H9 (cell line): Measurements from ENCODE around the gene FSIP1. TPM values are rescaled to one million over a fixed set of nuclear protein-coding genes. Genes with fewer than 3 reads are reported as not detected.

ENCODE experiments used
- DNase-seq: peaks from one replicate; pipeline ENCODE4 v3.0.0-alpha.2; 2017
- H2AFZ ChIP-seq: one replicate; pipeline ENCODE4 v1.6.1; 2013; ENCODE audit warnings: mild to moderate bottlenecking, low read length, control low read depth, moderate library complexity
- H2AK5ac ChIP-seq: 2 replicates; pipeline ENCODE4 v1.6.1; 2013; ENCODE audit warnings: low read length, control low read depth, mixed read lengths; ENCODE audit not compliant: insufficient read length
- H2BK120ac ChIP-seq: one replicate; pipeline ENCODE4 v1.6.1; 2013; ENCODE audit warnings: low read depth, mild to moderate bottlenecking, low read length, control low read depth, inconsistent platforms; ENCODE audit not compliant: poor library complexity, severe bottlenecking
- H2BK12ac ChIP-seq: 2 replicates; pipeline ENCODE4 v1.6.1; 2013; ENCODE audit warnings: low read length, control low read depth, mixed read lengths, low read depth; ENCODE audit not compliant: insufficient read length
- H2BK15ac ChIP-seq: 2 replicates; pipeline ENCODE4 v1.6.1; 2013; ENCODE audit warnings: low read depth, low read length, control low read depth
- H2BK20ac ChIP-seq: one replicate; pipeline ENCODE4 v1.6.1; 2013; ENCODE audit warnings: low read depth, mild to moderate bottlenecking, low read length, control low read depth, inconsistent platforms; ENCODE audit not compliant: poor library complexity, severe bottlenecking
- H2BK5ac ChIP-seq: 2 replicates; pipeline ENCODE4 v1.6.1; 2013; ENCODE audit warnings: low read length, control low read depth, mixed read lengths; ENCODE audit not compliant: insufficient read length
- H3K14ac ChIP-seq: 2 replicates; pipeline ENCODE4 v1.6.1; 2013; ENCODE audit warnings: low read length, control low read depth; ENCODE audit not compliant: insufficient read depth
- H3K18ac ChIP-seq: 2 replicates; pipeline ENCODE4 v1.6.1; 2013; ENCODE audit warnings: low read depth, mild to moderate bottlenecking, mixed read lengths, low read length, control low read depth; ENCODE audit not compliant: insufficient read length
- H3K23ac ChIP-seq: 2 replicates; pipeline ENCODE4 v1.6.1; 2013; ENCODE audit warnings: low read length, control low read depth, mixed read lengths, low read depth; ENCODE audit not compliant: insufficient read length
- H3K23me2 ChIP-seq: 2 replicates; pipeline ENCODE4 v1.6.1; 2013; ENCODE audit warnings: low read depth, mild to moderate bottlenecking, mixed read lengths, low read length, control low read depth; ENCODE audit not compliant: insufficient read length, poor library complexity, severe bottlenecking
- H3K27ac ChIP-seq: 2 replicates; pipeline ENCODE4 v1.5.1; 2013; ENCODE audit warnings: low read length, control low read depth, mixed read lengths, low read depth; ENCODE audit not compliant: insufficient read length
- H3K27me3 ChIP-seq: 2 replicates; pipeline ENCODE4 v1.6.1; 2013; ENCODE audit warnings: low read length, control low read depth, inconsistent platforms; ENCODE audit not compliant: insufficient read depth
- H3K4ac ChIP-seq: 2 replicates; pipeline ENCODE4 v1.6.1; 2013; ENCODE audit warnings: low read depth, mild to moderate bottlenecking, control low read depth, inconsistent platforms, low read length, moderate library complexity
- H3K4me1 ChIP-seq: 2 replicates; pipeline ENCODE4 v1.6.1; 2013; ENCODE audit warnings: low read length, control low read depth, inconsistent platforms; ENCODE audit not compliant: insufficient read depth
- H3K4me2 ChIP-seq: 2 replicates; pipeline ENCODE4 v1.6.1; 2013; ENCODE audit warnings: low read length, control low read depth, mixed read lengths; ENCODE audit not compliant: insufficient read length, insufficient read depth
- H3K56ac ChIP-seq: 2 replicates; pipeline ENCODE4 v1.6.1; 2013; ENCODE audit warnings: low read depth, mild to moderate bottlenecking, mixed read lengths, low read length, control low read depth; ENCODE audit not compliant: insufficient read length
- H3K79me1 ChIP-seq: 2 replicates; pipeline ENCODE4 v1.6.1; 2013; ENCODE audit warnings: low read depth, mild to moderate bottlenecking, moderate library complexity, low read length, control low read depth, inconsistent platforms; ENCODE audit not compliant: insufficient read depth, poor library complexity, severe bottlenecking
- H3K79me2 ChIP-seq: 2 replicates; pipeline ENCODE4 v1.6.1; 2013; ENCODE audit warnings: low read length, control low read depth, inconsistent platforms; ENCODE audit not compliant: insufficient read depth
- H3K9ac ChIP-seq: 2 replicates; pipeline ENCODE4 v1.6.1; 2013; ENCODE audit warnings: low read length, control low read depth, mixed read lengths; ENCODE audit not compliant: insufficient read length; ENCODE audit errors: extremely low read depth
- H3K9me3 ChIP-seq: one replicate; pipeline ENCODE4 v1.6.1; 2013; ENCODE audit warnings: low read depth, low read length, inconsistent platforms; ENCODE audit not compliant: control insufficient read depth
- H3T11ph ChIP-seq: one replicate; pipeline ENCODE4 v1.6.1; 2013; ENCODE audit warnings: mild to moderate bottlenecking, low read length, control low read depth, inconsistent platforms
- H4K20me1 ChIP-seq: one replicate; pipeline ENCODE4 v1.6.1; 2013; ENCODE audit not compliant: control insufficient read depth, insufficient read length, insufficient read depth
- H4K5ac ChIP-seq: 2 replicates; pipeline ENCODE4 v1.6.1; 2013; ENCODE audit warnings: low read depth, mild to moderate bottlenecking, mixed read lengths, low read length, control low read depth; ENCODE audit not compliant: insufficient read length
- H4K8ac ChIP-seq: replicated peaks from 2 replicates; pipeline ENCODE4 v1.6.1; 2013; ENCODE audit warnings: low read length, control low read depth, mixed read lengths, low read depth; ENCODE audit not compliant: insufficient read length
- H4K91ac ChIP-seq: 2 replicates; pipeline ENCODE4 v1.6.1; 2013; ENCODE audit warnings: low read depth, mild to moderate bottlenecking, moderate library complexity, mixed read lengths, low read length, control low read depth; ENCODE audit not compliant: insufficient read length
- H3K27ac Mint-ChIP-seq, 3 experiments: 2 replicates in 2 of 3; 3 replicates in 1 of 3; pipeline ENCODE4 v1.8.0; 2020 to 2021; ENCODE audit warnings: mixed read lengths in 3 of 3, mild to moderate bottlenecking in 1 of 3, moderate library complexity in 1 of 3
- H3K27me3 Mint-ChIP-seq: 2 replicates; pipeline ENCODE4 v1.8.0; 2021; ENCODE audit warnings: low read depth, mild to moderate bottlenecking, moderate library complexity, mixed read lengths
- H3K36me3 Mint-ChIP-seq, 3 experiments: 2 replicates in 2 of 3; 3 replicates in 1 of 3; pipeline ENCODE4 v1.8.0; 2020 to 2021; ENCODE audit warnings: low read depth in 3 of 3, mixed read lengths in 3 of 3; ENCODE audit not compliant: insufficient read depth in 1 of 3
- H3K4me1 Mint-ChIP-seq, 2 experiments: 2 replicates each; pipeline ENCODE4 v1.8.0; 2020; ENCODE audit warnings: mixed read lengths in 2 of 2
- H3K4me3 Mint-ChIP-seq, 2 experiments: 2 replicates in 1 of 2; 3 replicates in 1 of 2; pipeline ENCODE4 v1.8.0; 2020 to 2021; ENCODE audit warnings: mild to moderate bottlenecking in 2 of 2, mixed read lengths in 2 of 2, moderate library complexity in 1 of 2
- H3K9me3 Mint-ChIP-seq, 2 experiments: 2 replicates in 1 of 2; 3 replicates in 1 of 2; pipeline ENCODE4 v1.8.0; 2020; ENCODE audit warnings: mild to moderate bottlenecking in 2 of 2, mixed read lengths in 2 of 2, moderate library complexity in 1 of 2
- CTCF ChIP-seq: fragments of 200-600 bp; sonication (generic); conservative IDR thresholded peaks from 3 replicates; pipeline ENCODE4 v1.8.0; 2021; ENCODE audit warnings: antibody characterized with exemption, mild to moderate bottlenecking
- WGBS: extraction: QIAGEN DNeasy Blood & Tissue Kit; methylation state at CpG from one replicate; pipeline ENCODE4 v1.1.7; 2013; ENCODE audit warnings: missing lambda C conversion rate, low lambda C conversion rate, mixed read lengths; ENCODE audit not compliant: insufficient read length; ENCODE audit errors: extremely low coverage; 5-methylcytosine and 5-hydroxymethylcytosine counted together
- total RNA-seq: library from RNA; stranded (reverse); gene quantifications from 2 replicates; pipeline ENCODE4 v1.2.1, GENCODE V29; 2021

The FSIP1 gene
- total RNA-seq, 1 experiment from 2014 or later, result 0.96 TPM

- H2BK12ac ChIP-seq, result no peak overlapping the region
- Mint-ChIP-seq H3K36me3 (peaks cover 0 to 1% (median under 1%) of the 10 kb centered on the region in 3 experiments; a peak in 1 of 7 replicates), H3K4me1 (no peaks in the 10 kb centered on the region), H3K27me3 (no peaks in the 10 kb centered on the region), H3K9me3 (no peaks in the 10 kb centered on the region), H3K27ac (no peak overlapping the region), H3K4me3 (no peak overlapping the region)
- H4K8ac ChIP-seq, result no peak overlapping the region
- peak; percentile 94 for TF ChIP-seq CTCF
- H2BK20ac ChIP-seq, result no peak overlapping the region
- H4K91ac ChIP-seq, result no peak overlapping the region
- H3K4ac ChIP-seq, result no peak overlapping the region
- H3K9me3 ChIP-seq, result no peaks in the 10 kb centered on the region
- no peak overlapping the region for H3K27ac ChIP-seq
- no peak for DNase-seq
- H4K5ac ChIP-seq, result no peak overlapping the region
- no peaks in the 10 kb centered on the region for H3K79me2 ChIP-seq
- H3K4me2 ChIP-seq, result no peak overlapping the region
- H4K20me1 ChIP-seq, result no peaks in the 10 kb centered on the region
- H3T11ph ChIP-seq, result no peak overlapping the region
- H3K14ac ChIP-seq, result no peak overlapping the region
- no peak overlapping the region for H3K9ac ChIP-seq
- H3K23me2 ChIP-seq, result no peaks in the 10 kb centered on the region
- H3K56ac ChIP-seq, result no peak overlapping the region
- H3K4me1 ChIP-seq, result no peaks in the 10 kb centered on the region
- no peak overlapping the region for H2BK120ac ChIP-seq
- H3K27me3 ChIP-seq, result no peaks in the 10 kb centered on the region
- no peak overlapping the region for H2BK5ac ChIP-seq
- H2AK5ac ChIP-seq, result no peak overlapping the region
- no peak overlapping the region for H2BK15ac ChIP-seq
- no CpG with 5 or more reads among the region's 2 CpGs for WGBS
- no peak overlapping the region for H2AFZ ChIP-seq
- H3K23ac ChIP-seq, result no peak overlapping the region
- H3K79me1 ChIP-seq, result no peaks in the 10 kb centered on the region
- H3K18ac ChIP-seq, result no peak overlapping the region
These were observed 25.7 kb downstream of the FSIP1 start for GRCh38 chr15:39756806-39757522.
